ENCODE results near the gene NFIB. TPM values are rescaled to one million over a fixed set of nuclear protein-coding genes. Genes with fewer than 3 reads are reported as not detected.

Gene NFIB
- total RNA-seq, 1 experiment from 2014 or later, result 35.1 TPM

GRCh38 chr9:14153310-14153720 is 160.6 kb downstream of the NFIB start:
- Histone ChIP-seq H3K4me2 (no peak overlapping the region), H3K9me3 (ENCODE audit: insufficient read depth, low read depth) (peaks cover 5% of the 10 kb centered on the region; the same call in 1 of the 2 replicates), H2AFZ (no peak overlapping the region), H3K27ac (no peak overlapping the region), H3K27me3 (ENCODE audit: insufficient read depth, low read depth) (no peaks in the 10 kb centered on the region), H3K36me3 (ENCODE audit: low read depth) (no peaks in the 10 kb centered on the region), H3K4me3 (no peak overlapping the region), H3K9me2 (ENCODE audit: insufficient read depth) (no peaks in the 10 kb centered on the region), H3K79me2 (ENCODE audit: low read depth) (no peaks in the 10 kb centered on the region), H4K20me1 (ENCODE audit: insufficient read depth) (no peaks in the 10 kb centered on the region), H3K4me1 (replicated peaks; ENCODE audit: insufficient read depth) (no peaks in the 10 kb centered on the region), H3F3A (ENCODE audit: insufficient read depth, low read depth) (no peaks in the 10 kb centered on the region)
- TF ChIP-seq EZH2 (IDR thresholded peaks at IDR 0.05; ENCODE audit: low read depth), result no peak
- TF ChIP-seq, protein P1, sequence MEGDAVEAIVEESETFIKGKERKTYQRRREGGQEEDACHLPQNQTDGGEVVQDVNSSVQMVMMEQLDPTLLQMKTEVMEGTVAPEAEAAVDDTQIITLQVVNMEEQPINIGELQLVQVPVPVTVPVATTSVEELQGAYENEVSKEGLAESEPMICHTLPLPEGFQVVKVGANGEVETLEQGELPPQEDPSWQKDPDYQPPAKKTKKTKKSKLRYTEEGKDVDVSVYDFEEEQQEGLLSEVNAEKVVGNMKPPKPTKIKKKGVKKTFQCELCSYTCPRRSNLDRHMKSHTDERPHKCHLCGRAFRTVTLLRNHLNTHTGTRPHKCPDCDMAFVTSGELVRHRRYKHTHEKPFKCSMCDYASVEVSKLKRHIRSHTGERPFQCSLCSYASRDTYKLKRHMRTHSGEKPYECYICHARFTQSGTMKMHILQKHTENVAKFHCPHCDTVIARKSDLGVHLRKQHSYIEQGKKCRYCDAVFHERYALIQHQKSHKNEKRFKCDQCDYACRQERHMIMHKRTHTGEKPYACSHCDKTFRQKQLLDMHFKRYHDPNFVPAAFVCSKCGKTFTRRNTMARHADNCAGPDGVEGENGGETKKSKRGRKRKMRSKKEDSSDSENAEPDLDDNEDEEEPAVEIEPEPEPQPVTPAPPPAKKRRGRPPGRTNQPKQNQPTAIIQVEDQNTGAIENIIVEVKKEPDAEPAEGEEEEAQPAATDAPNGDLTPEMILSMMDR (conservative IDR thresholded peaks at IDR 0.05), result no peak
- ChIA-PET CTCF (no interaction called here), POLR2A (ENCODE audit: unreplicated experiment) (no interaction called here)
- DNase-seq, result no peak
- BruUV-seq (replicated peaks), result no TSS peak
- intact Hi-C loops (cut with micrococcal nuclease; ENCODE audit: unreplicated experiment), result no loop called here

GRCh38 chr9:14151451-14151850 is 162.5 kb downstream of the NFIB start:
- Histone ChIP-seq H3K36me3 (ENCODE audit: low read depth) (no peaks in the 10 kb centered on the region), H3K4me2 (no peak overlapping the region), H2AFZ (no peak overlapping the region), H4K20me1 (ENCODE audit: insufficient read depth) (no peaks in the 10 kb centered on the region), H3K79me2 (ENCODE audit: low read depth) (no peaks in the 10 kb centered on the region), H3K4me3 (no peak overlapping the region), H3K27me3 (ENCODE audit: insufficient read depth, low read depth) (no peaks in the 10 kb centered on the region), H3K9me3 (ENCODE audit: insufficient read depth, low read depth) (peaks cover 5% of the 10 kb centered on the region; the same call in 1 of the 2 replicates), H3K9me2 (ENCODE audit: insufficient read depth) (no peaks in the 10 kb centered on the region), H3K27ac (no peak overlapping the region), H3K4me1 (replicated peaks; ENCODE audit: insufficient read depth) (no peaks in the 10 kb centered on the region), H3F3A (ENCODE audit: insufficient read depth, low read depth) (no peaks in the 10 kb centered on the region)
- ChIA-PET CTCF (no interaction called here), POLR2A (ENCODE audit: unreplicated experiment) (no interaction called here)
- intact Hi-C loops (cut with micrococcal nuclease; ENCODE audit: unreplicated experiment), result no loop called here
- TF ChIP-seq, protein P1 (conservative IDR thresholded peaks at IDR 0.05), result no peak
- TF ChIP-seq EZH2 (IDR thresholded peaks at IDR 0.05; ENCODE audit: low read depth), result no peak
- no peak for DNase-seq
- BruUV-seq (replicated peaks), result no TSS peak

- Histone ChIP-seq H3K9me3 (ENCODE audit: insufficient read depth, low read depth) (no peaks in the 10 kb centered on the region), H3K9me2 (ENCODE audit: insufficient read depth) (no peaks in the 10 kb centered on the region), H3K4me1 (replicated peaks; ENCODE audit: insufficient read depth) (no peaks in the 10 kb centered on the region), H2AFZ (no peak overlapping the region), H3K27me3 (ENCODE audit: insufficient read depth, low read depth) (no peaks in the 10 kb centered on the region), H3K4me3 (no peak overlapping the region), H3K36me3 (ENCODE audit: low read depth) (no peaks in the 10 kb centered on the region), H3K4me2 (no peak overlapping the region), H3F3A (ENCODE audit: insufficient read depth, low read depth) (no peaks in the 10 kb centered on the region), H3K79me2 (ENCODE audit: low read depth) (no peaks in the 10 kb centered on the region), H3K27ac (no peak overlapping the region), H4K20me1 (ENCODE audit: insufficient read depth) (no peaks in the 10 kb centered on the region)
- BruUV-seq (replicated peaks), result no TSS peak
- CTCF ChIA-PET, result no interaction called here
- intact Hi-C loops (cut with micrococcal nuclease; ENCODE audit: unreplicated experiment), result no loop called here
- POLR2A ChIA-PET (ENCODE audit: unreplicated experiment), result no interaction called here
- TF ChIP-seq, protein P1 (conservative IDR thresholded peaks at IDR 0.05), result no peak
- TF ChIP-seq EZH2 (IDR thresholded peaks at IDR 0.05; ENCODE audit: low read depth), result no peak
- DNase-seq, result no peak
Observed at GRCh38 chr9:14148501-14149103, 165.3 kb downstream of the NFIB start.

Data from PC-9 (cell line).